ENCODE results near the gene BNC2.

The BNC2 gene

DNA sequence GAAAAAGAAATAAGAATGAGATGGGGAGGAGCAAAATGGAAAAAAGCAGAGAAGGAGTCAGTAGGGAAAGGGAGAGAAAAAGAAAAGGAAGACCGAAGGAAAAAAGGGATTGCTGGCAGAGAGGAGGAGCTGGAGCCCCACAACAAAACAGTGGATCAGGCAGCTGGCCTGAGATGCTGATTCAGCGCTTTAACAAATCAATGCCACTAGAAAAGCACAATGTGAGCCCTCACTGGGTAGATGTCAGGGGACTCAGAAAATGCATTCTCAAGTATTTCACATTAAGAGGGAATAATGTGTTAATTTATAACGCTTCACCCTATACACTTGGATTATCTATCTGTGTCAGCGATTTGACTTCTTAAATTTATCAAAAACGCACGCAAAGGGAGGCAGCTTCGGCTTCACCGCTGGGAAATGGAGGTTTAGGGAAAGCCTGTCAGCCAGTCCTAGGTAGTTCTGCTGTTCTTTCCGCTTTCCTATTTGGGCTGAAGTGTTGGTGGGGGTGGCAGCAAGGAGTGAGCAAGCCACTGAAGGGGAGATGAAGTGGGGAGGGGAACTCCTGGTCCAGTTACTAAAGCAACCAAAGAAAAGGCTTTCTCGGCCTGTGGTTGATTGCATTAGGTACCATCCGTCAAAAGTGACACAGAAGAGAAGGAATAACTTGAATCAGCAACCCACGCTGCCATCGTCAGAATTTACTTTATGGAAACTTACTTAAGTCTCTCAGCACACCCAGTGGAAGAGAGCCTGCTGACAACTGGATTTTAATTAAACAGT lies 161.6 kb downstream of the BNC2 start:
- no peak for DNase-seq

DNA sequence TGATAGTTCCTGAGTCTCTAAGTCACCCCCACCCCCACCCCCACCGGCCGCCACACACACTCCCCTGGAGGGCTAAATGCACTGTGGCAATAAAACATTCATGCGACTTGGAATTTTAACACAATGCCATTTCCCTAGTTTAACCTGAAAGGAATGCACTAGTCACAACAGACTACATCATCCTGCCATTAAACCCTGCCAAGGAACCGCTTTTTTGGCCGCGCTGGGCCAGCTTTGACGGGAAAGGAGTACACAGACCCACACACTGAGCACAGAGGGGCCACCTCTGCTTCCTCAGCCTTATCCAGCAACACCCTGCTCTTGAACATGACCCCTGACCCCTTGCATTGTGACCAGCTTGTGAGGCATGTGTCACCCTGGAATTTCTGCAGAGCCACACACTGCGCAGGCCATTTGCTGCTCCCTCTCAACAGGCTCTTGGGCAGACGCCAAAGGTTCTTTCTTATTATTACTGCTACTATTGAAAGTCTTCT lies 165.3 kb downstream of the BNC2 start:
- no peak for DNase-seq

DNA sequence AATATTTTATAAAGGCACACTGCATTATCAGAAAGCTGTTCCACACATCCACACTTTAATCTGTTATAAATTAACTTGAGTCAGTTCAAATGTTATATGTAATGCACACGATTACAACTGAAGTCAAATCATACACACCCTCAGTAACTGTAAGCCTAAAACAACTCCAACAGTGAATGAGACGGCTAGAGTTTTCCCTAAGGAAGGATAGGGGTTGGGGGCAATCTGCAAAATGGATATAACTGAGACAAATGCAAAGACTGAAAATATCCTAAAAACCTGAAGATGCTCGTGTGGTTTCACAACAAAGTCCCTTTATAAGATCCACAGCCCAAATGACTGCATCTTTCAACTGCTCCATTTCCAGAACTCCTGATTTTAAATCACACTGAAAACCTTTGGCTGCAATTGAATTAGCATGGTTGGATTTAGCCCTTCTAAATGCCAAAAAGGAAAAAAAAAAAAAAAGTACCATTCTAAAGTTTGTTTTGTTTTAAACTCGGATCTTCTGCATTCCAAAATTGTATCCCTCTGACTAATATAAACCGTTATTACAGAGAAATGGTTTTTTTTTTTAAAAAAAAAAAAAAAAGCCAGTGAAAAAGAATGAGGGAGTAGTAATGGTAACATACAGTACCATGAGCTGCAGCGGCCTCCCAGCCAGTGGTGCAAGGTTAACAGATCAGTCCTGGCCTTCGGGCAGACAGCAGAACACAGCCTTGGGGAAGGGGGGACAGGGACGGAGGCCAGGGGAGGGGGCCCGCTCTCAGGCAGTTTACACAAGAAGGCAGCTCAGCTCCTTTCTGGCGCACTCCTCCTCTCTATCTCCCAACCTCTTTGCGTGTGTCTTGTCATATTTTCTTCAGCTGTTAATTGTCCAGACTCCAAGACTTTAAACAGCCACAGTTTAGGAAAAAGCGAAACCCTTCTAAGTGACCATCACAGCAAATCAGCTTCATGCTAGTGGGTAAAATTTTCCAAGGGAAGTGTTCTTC lies 166.1 kb downstream of the BNC2 start:
- no peak for DNase-seq

DNA sequence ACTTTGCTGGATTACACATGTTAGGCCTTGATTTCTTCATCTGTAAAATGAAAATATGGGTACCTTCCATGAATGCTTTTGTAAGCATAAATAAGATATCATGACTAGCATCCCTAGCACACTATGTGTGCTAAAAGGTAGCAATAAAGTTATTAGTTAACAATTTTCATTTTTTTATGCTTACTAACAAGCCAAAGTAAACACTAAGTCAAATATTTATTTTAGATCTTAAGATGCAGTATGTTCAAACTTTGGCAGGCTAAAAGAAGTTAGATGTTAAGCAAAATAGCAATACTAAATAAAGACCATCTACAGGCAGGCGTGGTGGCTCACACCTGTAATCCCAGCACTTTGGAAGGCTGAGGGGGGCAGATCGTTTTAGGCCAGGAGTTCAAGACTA lies 169.1 kb downstream of the BNC2 start:
- no peak for DNase-seq

DNA sequence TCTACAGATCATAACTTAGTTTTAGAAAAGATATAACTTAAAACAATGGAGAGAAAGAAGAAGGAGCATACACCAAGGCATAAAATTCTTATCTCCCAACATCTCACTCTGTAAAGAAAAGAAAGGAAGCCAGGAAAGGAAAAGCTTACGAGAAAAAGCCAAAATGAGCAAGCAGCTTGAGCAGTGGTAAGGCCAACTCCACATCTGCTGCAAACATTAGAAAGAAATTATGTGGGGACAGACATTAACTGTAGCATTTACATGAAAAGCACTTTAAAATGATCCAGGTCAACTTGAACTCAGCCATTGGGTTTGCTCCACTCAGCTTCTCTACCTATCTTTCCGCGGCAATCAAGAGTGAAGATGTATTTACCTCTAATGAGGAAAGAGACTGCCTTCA lies 176.9 kb downstream of the BNC2 start:
- no peak for DNase-seq

DNA sequence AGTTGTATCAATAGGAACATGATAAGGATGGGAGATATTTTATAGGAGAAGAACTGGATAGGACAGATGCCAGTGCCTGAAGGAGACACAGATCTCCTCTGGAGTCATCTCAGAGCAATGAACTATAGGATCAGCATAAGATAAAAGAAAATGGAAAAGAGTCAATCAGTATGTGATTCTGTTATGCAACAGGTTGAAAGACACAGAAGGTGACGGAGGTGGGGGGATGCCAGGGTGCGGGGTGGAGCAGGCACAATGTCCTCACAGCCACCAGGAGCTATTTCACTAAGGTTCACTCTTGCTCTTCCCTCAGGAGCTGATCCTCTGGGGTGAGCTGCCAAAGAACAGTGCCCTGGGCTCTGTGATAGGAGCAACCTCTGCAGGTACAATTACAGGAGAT lies 179.8 kb downstream of the BNC2 start:
- no peak for DNase-seq

DNA sequence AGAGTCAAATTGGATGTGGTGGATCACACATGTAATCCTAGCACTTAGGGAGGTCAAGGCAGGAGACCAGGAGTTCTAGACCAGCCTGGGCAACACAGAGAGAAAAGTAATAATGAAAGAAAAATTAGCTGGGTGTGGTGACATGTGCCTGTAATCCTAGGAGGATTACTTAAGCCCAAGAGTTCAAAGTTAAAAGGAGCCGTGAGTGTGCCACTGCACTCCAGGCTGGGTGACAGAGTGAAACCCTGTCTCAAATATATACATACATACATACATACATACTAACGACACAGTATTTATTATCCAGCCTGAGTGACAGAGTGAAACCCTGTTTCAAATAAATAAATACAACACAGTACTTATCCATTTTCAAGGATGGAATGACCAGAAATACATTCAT lies 180.3 kb downstream of the BNC2 start:
- no peak for DNase-seq

DNA sequence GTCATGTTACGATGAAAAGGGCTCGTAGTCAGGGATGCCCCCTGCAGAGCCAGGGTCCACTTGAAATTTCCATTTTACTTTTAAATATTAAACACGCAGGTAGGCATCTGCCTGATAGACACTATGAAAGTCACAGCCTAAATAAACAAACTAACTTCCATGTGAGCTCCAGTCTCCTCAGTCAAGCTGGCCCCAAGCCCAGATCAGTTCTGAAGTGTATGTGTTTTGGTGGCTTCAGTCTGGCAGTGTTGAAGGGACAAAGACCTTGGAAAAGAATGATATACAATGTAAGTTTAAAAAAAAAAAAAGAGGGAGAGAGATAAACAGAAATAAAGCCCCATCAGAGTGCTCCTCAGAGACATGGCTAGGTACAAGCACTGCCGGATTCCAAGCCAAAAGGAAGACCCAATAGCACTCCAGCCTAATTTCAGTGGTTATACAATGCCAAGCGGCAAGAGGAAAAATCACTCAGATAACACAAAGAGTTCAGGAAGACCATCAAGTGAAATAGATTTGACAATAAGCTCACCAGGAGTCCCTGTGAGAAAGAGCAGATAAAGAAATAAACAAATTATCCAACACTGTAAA lies 181.0 kb downstream of the BNC2 start:
- DNase-seq = peak; percentile 30

DNA sequence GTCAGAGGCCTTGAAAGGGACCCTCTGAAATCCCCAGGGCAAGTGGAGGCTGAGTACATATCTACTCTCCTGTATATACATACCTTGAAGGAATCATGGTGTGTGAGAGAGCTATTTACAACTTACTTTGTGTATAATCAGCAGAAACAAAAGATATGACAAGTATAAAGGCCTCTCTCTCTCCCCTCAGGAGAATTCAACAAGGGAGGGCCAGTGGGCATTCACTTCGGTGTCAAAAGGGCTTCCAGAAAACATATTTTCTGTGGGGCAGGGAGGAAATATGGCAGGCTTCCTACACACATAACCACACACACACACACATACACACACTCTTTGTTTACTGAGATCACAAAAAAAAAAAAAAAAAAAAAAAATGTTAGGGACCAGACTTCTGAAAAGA lies 181.7 kb downstream of the BNC2 start:
- DNase-seq = peak; percentile 10

DNA sequence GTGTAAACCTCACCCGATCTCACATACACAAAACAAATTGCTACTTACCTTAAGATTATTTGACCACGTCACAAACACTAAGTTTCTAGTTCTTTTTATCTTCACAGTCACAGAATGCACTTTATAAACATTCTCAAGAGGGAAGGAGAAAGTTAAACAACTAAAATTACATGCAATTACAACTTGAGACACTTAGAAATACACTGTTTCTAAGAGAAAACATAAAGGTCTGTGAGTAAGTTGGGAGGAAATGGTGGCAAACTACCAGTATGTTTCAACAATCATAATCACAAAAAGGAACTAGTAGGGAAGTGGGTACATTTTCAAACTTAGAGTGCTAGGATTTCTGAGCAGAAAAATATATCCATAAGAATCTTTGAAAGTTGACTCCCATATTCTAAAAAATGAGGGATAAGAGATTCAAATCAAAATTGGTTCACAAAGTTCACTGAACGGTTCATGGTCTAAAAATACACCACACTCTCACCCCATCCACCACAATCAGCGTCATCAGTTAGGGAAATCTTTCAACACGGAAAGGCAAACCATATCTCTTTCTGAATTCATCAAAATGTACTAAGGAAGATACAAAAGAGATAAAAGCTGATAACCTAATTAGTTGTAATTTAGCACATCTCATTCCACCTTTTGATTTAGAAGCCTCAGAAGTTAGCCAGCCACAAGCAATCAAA lies 182.6 kb downstream of the BNC2 start:
- DNase-seq = no peak

DNA sequence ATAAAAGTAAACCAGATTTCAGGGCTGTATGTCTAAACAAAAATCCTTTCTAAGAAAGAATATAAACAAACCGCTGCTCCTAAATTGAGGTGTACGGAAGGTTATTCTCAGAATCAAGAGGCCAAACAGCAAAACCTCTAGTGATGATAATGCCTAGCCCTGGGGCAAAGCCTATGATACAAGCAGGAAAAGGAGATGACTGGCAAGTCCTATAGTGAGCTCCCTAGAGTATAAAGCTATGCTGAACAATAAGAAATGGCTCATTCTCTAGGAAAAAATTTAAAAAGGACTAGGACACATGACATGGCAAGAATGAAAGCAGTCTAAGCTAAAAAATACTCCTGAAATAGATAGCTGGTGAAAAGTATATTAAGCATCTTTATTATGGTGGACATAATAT lies 187.1 kb downstream of the BNC2 start:
- DNase-seq = no peak

DNA sequence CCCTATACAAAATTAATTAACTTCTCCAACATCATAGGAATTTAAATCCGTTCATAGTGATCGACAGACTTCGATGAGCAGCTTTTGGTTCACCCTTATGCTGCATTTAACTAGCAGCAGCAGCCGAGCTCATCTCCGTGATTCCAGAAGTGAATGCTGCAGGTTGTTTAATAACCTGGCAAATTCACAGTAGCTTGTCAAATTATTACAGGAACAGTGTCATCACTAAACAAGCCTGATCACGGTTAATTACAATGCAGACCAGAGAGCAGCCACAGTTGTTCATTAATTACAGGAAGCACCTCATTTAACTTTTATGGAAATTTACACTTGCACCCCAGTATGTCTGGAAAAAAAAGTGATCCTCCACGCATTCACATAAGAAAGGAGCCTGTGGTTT lies 188.2 kb downstream of the BNC2 start:
- DNase-seq = no peak

DNA sequence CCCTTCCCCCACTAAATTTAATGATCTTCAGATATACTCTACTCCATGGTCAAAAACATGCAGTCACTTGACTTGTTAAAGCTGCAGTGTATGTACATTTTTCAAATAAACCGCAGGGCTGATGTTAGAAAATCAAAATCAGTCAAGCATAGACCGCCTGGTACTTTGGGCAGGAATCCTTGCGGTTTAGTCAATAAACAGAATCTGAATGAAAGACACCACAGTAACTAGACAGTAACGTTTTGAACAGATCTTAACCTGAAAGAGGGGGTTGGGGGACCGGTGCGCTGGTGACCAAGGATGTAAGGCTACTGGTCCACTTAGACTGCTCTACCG lies 188.8 kb downstream of the BNC2 start:
- DNase-seq = no peak

DNA sequence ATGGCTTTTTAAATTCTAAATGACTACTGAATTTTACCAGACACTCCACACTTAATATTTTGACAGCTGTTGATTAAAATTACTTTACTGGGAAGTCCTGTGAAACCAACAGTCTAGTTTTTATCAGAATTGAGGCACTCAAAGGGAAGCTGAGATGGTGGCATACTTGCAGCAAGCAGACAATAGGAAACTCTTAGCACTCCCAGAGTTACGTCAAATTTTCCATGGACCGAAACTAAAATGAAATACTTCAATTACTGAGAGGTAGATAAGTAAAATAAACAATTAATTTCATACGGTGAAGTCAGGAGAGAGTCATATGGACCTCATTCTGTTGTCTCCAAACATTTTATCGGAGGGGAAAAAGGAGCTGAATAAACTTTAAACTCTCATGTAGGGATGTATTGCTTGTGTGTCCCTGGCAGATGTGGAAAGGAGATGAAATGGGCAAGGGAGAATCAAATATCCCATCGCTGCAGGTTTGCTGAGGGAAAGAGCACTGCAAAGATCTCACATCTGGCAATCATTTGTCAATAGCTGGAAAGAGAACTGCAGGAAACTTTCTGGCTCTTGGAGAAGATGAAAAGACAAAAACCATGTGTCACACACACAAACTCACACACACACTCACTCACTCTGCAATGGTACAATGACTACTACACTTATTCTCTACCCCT lies 189.4 kb downstream of the BNC2 start:
- DNase-seq = no peak

DNA sequence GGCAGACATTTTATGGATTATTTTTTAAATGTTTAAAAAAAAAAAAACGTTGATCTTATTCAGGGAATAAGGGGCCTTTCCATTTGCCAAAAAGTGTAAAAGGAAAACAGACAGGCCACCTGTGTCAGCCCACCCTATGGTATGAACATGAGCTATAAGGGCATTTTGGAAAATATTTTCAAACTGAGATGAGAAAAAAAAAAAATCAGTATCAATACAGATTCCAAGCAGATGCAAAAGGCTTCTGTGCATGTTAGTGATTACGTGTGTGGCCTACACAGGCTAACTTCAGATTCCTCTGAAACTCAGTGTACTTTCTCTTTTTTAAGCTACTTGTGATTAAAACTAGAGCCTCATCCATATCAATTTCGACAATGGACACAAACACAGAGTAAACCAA lies 189.9 kb downstream of the BNC2 start:
- DNase-seq = no peak

DNA sequence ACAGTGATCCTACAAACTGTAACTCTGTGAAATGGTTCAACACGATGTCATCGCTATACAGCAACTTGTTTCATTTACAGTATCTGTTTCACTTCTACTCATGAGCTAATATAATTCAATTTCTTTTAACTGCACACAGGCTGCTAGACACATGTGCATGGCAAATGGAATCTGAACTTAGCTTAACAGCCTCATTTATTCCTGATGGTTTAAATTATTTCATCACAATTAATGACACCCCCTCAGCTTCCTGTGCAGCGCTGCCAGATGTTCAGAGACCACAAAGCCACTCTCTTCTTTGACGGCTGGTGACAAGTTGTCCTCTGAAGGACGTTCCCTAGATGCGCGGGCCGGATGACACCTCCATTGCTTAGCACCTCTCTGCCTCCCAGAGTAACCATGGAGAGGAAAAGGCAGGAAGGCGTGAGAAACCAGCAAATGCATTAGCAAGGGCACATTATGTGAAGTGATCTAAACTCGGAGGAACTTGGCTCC lies 191.1 kb downstream of the BNC2 start:
- DNase-seq = no peak

DNA sequence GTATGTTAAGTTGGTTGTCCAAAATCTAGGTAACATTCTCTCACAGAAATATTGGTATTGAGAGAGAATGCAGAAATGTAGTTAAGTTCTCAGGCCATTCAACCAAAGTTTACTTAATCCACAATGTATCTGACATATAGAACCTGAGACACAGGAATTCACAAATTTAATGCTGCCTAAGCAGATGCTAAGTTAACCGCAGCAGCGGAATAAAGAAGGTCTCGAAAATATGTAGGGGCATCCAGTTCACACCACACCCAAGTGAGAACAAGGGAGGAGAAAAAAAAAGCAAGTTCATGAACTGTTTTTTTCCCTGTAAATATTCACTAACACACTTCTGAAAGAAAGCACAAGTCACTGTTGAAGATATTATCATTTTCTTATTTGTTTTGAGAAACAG lies 194.0 kb downstream of the BNC2 start:
- no peak for DNase-seq

DNA sequence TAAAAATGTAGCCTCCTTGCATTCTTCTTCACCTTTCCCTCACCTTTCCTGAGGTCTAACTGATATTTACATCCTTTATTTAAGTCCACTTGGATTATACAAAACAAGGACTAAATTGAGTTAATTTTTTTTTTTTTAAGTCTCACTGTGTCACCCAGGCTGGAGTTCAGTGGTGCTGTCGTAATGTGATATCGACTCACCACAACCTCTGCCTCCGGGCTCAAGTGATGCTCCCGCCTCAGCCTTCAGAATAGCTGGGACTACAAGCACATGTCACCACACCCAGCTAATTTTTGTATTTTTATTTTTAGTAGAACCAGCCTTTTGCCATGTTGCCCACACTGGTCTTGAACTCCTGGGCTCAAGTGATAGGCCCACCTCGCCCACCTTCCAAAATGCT lies 195.3 kb downstream of the BNC2 start:
- no peak for DNase-seq

DNA sequence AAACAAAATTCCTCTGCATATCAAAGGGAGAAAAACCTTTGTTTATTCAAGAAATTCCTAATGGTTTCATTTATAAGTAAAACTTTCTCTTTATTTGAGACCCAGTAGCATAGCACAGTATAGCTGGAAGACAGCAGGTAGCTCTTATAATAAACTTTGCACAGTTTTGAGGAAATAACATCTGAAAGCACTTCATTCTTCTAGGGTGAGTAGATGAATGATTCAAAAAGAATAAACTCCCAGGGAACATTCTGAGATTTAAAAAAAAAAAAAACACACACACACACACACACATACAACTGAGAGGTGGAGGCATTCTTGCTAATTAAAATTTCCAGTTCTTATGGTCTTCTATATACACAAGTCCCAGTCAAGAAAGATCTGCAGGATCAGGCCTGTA lies 197.3 kb downstream of the BNC2 start:
- no peak for DNase-seq

DNA sequence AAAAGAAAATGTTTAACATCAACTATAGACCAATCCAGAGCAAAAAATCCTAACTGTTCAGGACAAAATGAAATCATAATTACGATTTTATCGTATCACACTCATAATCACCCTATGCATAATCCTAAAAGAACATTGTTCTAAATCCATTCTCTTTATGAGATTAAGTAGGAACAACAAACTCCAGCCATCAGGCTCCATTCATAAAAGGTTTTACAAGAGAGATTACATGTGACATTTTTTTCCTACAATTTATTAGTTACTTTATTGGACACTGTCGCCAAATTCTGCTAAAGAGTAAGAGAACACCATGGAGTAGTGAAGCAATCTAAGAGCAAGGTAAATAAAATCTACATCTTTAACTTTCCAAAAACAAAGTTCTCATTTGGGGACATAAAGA lies 198.0 kb downstream of the BNC2 start:
- no peak for DNase-seq

DNA sequence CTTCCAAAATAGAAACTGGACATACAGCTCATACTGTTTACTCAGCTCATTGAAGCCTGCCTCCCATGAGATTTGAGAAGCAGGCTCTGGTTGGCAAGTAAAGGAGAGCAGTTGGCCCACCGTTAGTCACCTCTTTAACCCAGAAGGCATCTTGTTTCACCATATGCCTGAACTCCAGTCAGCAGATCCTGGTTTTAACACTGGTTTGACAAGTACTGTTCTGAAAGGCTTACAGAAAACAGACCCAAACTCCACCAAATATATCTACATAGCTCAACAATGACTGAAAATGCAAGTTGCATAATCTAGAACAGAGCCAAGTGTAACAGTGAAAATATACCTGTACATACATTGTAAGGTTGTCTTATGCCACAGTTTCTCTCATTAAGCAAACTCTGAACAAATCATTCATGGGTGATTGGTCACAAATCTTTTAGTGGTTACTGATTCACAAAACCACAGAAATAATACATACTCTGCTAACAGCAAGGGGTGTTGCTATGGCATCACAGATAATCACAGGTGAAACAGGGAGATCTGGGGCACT lies 198.8 kb downstream of the BNC2 start:
- peak; percentile 20 for DNase-seq

DNA sequence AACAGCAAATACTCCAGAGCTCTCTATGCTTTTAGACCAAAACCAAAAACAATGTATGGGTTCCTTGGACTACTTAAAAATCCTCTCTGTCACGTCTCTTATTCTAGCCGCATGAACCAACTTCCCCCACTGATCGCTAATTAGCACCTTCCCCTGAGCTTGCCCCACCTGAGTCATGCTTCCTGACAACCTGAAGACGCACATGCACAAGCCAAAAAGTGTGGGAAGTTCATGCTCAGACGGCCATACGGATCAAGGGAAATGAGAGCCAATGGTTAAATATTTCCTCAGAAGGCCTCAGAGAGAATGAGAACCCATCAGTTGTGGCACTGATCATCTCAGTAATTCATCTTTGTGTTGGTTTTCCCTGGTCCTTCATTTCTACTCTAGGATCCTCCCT lies 199.7 kb downstream of the BNC2 start:
- DNase-seq = no peak
